ENCODE data around the gene CDH4.

Gene CDH4

DNA sequence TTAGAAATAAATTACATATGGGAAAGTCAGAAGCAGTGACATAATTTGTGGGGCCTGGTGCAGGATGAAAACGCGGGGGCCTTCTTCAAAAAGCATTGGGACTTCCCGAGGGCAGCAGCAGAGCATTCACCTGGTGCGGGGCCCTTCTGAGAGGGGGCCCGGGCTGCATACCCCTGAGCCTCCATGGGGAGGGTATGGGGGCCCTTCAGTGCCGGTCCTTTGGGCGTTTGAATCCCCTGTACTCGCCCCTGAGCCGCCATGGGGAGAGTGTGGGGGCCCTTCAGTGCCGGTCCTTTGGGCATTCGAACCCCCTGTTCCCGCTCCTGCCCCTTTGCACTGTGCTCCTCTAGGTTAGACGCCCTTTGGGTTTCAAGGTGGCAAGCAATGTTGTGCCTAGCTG is 283.5 kb downstream of the CDH4 start:
- DNase-seq (ENCODE audit: low read depth in 2 of 2), result no peak

DNA sequence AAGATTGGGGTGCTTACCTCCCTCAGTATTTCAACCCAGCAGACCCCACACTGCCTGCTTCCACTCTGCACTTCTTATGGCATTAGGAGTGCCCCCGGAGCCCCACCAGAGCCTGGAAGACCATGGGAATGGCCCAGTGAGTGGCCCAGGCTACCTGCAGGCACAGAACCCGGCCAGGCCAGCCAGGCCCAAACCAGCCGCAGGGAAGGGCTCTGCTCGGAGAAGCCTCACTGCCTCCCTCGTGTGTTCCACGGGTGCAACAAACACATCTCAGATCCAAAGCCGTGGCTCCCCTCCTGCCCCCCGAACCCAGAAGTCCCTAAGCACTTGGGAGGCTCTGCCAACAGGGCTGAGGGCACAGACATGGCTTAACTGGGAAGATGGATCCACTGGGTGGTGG is 283.9 kb downstream of the CDH4 start:
- no peak for DNase-seq (ENCODE audit: low read depth in 2 of 2)

DNA sequence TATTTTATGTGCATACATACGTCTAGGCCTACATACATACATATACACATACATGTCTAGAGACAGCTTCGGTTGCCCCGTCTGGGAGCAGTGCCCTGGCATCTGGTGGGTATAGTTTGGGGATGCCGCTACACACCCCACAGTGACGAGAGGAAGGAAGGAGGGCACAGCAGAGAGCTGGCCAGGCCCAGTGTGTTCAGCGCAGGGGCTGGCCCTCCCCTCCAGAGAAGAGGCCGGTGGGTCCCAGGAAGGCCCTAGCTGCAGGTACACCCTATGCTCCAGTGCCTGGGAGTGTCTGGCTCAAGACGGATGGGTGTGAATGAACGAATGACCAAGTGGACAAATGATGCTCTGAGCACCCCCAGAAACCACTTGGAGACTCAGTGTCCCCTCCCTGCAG is 284.6 kb downstream of the CDH4 start:
- no peak for DNase-seq (ENCODE audit: low read depth in 2 of 2)

DNA sequence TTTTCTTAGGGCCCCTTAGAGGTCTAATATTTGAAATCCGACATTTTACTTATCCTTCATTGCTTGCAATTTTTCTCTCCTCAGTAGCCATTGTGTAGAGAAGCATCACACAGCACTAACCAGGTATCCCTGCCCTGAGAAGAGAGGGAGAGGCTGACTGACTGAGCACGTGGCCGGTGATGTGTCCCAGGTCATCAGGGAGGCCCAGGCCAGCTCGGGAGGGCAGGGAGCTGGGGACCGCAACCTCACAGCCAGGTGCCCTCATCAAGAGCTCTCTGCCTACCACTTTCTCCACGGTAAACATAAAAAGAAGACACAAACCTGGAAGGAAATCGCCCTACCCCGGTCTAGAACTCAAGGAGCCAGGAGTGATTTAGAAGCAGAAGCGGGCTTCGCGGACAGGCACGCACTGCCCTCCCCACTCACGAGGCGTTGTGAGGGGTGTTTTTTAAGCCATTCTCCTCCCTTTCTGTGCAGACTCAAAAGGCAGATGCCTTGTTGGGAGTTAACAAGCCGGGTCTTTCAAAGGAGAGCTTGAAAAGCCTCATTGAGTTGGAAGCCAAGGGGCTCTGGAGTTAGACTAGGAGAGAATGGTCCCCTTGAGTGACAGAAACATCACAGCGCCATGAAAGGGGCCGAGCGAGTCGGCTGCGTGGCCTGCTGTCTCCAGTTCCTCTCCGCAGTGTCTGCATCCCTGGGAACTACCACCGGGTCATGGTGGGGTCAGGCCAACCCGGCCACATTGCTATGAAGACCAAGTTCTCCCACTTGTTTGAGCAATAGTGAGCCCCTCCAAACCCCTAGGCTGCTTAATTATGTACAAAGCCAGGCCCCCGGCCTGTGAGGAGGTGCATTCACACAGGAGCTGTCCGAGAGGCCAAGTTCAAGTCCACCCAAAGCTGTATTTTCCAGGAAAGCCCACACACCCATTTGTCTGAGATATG is 285.4 kb downstream of the CDH4 start:
- DNase-seq (ENCODE audit: low read depth in 2 of 2), result no peak

DNA sequence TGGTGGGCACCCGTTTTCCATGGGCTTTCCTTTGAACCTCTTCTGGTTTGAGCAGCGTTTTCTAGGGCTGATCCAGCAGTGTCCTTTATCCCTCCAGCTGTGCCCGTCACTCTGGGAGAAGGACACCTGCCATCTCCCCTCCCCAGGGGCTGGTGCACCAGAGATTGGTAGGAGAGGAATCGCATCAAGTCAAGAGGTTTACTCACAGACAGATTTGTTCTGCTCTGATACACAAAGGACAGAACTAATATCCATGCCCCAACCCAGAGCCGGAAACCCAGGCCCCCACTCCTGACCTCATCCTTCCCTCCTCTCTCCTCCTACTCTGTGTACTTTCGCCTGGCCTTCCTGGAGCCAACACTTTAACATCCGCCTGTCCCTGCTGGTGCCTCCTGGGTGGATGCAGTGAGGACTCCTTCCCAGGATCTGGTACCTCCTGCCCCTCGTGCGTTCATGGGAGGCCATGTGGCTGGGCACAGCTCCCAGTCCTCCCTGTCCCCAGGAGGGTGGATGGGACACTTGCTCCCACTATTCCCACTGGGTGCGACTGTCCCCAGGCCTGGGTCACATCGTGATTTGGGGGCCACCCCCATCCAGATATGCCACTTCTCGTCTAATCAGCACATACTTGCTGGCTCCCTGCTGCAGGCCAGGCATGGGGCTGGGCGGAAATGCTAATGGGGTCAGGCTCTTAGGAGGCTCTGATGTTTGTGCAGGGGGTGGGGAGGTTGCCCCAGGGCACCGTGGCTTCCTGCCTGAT is 286.3 kb downstream of the CDH4 start:
- DNase-seq (ENCODE audit: low read depth in 2 of 2), result no peak

DNA sequence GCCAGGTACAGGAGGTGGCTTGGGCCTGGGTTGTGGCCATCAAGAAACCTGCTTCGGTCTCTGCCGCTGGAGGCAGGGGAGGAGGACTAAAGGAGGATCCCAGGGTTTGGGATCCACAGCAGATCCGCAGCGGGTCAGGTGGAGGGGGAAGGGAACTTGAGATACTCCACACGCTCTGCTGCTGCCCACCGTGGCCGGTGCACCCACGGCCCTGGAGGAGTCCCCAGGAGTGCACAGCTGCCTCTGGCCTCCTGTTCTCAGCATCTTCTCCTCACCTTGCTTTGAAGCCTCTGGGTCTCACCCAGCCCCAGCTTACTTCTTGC is 286.8 kb downstream of the CDH4 start:
- DNase-seq (ENCODE audit: low read depth in 2 of 2), result no peak

DNA sequence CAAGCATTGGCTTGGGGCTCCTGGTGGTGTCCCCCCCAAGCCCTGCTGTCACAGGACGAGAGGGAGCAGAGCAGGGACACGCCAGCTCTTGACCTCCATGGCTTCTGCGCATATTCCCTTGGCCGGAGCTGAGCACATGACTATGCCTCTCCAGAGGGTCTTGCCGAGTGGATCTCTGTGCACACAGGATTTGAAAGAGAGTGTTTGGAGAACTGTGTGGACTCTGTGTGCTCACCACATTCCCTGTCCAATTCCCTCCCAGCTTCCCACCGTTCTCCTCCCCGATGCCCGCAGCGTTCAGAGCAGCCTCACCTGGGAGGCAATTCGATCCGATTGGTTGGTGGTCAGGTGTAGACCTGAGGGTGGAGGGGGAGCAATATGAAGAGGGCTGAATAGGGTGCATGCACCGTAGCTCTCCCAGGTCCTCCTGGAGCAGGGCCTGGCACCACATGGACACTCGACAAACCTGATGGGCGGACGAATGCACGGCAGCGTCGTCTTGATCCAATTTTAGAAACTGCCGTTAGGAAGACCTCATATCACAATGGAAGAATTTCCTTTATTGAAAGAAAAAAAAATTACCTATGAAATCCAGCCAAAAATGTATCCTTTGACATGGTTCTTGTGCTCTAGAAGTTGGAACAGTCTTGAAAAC is 287.8 kb downstream of the CDH4 start:
- DNase-seq (ENCODE audit: low read depth in 2 of 2), result no peak

DNA sequence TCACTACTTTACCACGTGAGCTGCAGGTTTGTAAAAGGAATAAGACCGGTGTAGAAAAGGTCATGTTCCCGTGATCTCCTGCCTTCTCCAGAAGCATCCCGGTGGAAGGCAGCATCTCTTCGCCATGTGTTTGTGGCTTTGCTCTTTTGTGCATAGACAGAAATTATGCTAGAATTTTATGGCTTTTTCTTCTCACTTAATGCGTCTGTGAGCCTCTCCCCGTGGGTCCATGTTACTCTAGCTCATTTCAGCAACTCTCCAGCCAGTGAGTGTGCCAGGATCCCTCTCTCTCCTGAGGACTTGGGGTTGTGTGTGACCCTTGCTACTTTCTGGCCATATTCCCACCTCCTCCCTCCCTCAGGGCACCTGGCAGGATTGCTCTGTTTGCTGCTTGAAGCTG is 289.5 kb downstream of the CDH4 start:
- DNase-seq (ENCODE audit: low read depth in 2 of 2), result no peak

DNA sequence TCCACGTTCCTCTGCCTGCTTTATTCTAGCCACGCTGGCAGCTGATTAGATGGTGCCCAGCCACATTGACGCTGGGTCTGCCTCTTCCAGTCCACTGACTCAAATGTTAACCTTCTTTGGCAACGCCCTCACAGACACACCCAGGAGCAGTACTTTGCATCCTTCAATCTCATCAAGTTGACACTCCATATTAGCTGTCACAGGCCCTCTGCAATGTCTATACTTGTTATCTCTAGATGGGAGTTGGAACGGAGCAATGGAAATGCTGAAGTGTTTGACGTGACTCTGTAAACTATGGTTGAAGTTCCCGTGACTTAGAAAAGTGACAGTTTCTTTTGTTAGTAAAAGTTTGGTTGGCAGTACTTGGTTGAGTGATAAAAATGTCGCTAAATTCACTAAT is 291.0 kb downstream of the CDH4 start:
- DNase-seq (ENCODE audit: low read depth in 2 of 2), result no peak

DNA sequence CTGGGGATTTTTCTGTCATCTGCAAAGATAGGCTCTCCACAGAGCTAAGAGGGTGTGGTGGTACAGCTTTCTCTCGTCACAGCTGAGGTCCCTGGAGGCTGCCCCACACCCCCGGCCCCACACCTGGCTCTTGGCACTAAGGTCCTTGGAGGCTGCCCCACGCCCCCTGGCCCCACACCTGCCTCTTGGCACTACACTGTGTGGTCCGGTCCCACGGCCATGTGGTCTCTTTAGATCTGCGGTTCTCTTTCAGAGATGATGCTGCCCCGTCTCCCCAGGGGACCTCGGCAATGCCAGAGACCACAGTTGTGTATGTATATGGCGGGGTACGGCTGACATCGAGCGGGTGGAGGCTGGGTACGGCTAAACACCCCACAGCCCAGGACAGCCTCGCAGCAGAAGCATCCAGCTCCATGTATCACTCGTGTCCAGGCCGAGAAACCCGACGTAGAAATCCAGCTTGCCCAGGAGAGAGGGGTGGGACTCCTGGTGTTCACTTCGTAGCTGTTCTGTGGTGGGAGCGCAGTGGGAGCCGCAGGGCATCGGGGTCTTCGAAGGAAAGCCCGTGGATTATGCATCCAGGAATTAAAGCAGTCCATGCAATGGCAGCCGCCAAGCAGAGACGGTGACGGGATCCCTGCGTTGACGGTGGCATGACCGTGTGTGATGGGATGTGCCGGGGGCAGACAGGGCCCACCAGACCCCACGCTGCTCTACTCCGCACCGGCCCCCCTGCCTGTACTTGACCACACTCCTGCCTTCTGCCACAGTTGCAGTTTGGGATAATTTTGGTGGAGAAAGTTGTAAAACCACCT is 292.1 kb downstream of the CDH4 start:
- no peak for DNase-seq (ENCODE audit: low read depth in 2 of 2)

DNA sequence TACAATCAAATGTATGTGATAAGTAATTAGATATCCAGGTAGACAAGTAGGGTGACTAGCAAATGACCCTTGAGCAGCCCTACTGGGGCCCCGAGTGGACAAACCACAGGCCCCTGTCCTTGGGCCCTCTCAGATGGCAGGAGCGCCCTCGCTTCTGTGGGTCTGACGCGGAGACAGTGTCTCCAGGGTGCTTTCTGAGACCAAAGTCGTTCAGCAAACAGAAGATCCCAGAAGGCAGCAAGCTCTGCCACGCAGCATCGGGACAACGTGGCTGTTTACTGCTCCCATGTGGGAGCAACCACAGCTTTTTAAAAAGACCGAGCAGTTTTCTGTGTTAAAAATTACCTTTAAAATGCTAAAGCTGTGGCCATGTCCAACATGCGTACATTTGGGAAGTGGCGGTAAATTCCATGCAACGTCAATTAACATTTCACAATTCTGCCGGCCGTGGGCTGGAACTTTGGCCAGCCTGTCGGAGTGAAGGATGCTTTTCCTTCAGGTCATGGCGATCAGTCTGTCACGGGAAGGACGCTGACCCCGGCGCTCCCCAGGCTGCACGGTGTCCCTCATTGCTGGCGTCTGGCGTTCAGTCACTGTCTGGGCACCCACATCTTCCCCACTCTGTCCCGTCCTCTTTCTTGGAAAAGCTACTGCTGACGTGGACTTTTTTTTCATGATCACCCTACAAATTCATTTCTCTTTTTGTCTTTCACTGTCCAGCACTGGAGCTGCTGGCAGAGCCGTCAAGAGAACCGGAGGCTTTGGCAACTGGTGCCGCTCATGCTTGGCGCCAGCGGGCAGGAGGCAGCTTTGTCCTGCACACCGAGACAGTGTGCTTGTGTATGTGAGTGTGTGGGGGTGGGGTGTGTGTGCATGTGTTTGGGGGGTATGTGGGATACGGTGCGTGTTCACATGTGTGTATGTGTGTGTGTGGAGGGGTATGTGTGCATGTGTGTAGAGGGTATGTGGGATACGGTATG is 293.1 kb downstream of the CDH4 start:
- DNase-seq (ENCODE audit: low read depth in 2 of 2), result no peak

DNA sequence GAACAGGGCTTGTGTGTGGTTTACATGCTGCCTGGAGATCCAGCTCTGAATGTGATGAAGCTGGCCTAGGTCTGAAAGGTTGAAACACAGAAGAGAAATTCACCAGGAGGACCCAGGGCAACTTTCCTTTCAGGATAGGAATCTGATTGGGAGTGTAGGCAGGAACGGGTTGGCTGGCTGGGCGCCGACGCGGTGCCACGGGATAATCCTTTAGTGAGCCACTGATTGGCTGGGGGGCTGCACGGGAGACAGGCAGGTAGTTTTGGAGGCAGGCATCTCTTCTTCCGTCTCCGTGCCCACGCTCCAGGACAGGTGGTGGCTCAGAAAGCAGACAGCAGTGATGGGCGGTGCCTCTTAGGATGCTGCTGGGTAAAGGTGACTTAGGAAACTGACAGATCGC is 294.6 kb downstream of the CDH4 start:
- DNase-seq (ENCODE audit: low read depth in 2 of 2), result no peak

DNA sequence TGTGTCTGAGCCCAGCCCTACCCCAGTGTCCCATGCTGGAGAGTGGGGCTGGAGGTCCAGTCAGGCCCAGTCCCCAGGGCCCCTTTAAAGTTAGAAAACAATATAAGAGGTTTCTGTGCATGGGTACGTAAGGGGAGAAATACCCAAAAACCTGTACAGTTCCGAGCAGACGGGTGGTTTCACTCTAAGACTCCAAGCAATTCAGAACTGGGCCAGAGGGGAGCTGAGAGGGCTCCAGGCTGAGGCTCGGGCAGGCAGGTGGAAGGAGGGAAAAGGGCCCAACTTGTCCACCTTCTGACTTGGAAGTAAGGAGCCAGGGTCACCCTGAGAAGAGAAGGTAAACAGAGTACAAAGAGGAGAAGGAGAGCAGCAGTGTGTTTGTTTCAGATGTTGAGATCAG is 296.0 kb downstream of the CDH4 start:
- no peak for DNase-seq (ENCODE audit: low read depth in 2 of 2)

DNA sequence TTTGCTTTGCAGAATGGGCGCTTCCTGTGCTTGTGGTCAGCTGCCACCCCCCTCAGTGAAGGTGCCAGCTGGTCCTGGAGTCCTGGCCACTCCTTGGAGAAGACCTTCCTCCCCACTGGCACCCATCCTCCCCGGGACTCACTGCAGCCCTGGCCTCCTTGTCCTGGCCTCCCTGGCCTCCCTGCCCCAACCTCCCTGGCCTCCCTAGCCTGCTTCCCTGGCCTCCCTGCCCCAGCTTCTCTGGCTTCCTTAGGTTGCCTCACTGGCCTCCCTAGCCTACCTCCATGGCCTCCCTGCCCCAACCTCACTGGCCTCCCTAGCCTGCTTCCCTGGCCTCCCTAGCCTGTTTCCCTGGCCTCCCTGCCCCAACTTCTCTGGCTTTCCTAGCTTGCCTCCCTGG is 297.8 kb downstream of the CDH4 start:
- no peak for DNase-seq (ENCODE audit: low read depth in 2 of 2)

DNA sequence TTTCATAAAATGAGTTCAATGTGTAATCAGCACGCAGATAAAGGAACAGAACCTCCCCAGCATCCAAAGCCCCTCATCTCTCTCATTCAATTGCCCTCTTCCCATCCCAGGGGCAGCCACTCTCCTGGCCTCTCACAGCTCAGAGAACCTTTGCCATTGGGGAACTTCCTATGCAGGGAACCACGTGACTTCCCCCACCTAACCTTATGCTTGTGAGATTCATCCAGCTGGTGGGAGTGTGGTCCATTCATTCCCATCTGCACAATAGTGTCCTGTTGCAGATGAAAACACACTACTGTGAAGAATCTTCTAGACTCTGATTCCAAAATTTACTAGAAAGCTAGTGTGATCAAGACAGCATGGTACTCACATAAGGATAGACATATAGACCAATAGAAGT is 299.3 kb downstream of the CDH4 start:
- DNase-seq (ENCODE audit: low read depth in 2 of 2), result no peak

DNA sequence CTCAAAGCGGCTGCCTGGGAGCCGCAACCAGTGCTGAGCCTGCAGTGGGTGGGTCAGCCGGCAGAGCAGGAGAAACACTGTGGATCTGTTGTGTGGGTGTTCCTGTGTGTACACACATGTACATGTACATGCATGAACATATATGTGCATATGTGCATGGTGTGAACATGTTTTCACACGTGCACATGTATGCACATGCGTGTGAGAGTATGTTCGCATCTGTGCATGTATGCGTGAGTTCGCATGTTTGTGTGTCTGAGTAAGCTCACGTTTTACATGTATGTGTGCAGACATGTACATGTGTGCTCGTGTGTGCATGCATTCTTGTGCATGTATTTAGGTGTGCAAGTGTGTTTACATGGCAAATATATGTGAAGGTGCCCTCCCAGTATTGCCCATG is 302.6 kb downstream of the CDH4 start:
- DNase-seq (ENCODE audit: low read depth in 2 of 2), result no peak

DNA sequence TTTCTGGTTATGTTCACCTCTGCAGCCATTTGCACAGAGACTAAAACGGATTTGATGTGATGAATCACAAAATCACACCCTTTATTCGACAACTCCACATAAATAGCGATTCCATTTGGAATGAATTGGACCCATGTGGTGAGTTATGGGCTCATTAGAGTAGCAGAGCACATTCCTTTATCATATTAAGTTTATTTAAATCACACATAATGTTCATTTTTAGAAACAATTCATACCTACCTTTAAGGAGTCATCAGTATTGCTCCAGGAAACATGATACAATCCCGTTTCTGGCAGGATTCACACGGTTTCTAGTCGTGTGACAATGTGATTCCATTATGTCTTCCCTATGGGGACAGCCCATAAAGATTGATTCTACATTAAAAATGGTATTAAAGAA is 303.5 kb downstream of the CDH4 start:
- no peak for DNase-seq (ENCODE audit: low read depth in 2 of 2)

DNA sequence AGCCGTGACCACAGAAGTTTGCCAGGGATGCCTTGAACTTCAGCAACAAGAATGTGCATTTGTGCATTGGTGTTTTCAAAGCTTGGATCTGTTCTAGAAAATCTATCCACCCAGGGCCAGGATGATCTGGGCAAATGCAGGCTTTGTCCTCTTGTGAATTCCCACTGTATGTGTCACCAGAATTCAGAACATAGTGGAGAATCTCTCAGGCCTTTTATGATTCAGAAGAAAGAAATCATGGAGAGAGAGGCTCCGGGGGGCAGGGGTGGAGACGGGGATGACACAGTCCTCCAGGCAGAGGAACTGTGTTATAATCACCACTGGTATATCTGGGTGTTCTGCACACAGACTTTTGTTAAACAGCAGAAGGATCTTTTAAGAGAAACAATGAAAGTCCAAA is 304.1 kb downstream of the CDH4 start:
- DNase-seq (ENCODE audit: low read depth in 2 of 2), result no peak

DNA sequence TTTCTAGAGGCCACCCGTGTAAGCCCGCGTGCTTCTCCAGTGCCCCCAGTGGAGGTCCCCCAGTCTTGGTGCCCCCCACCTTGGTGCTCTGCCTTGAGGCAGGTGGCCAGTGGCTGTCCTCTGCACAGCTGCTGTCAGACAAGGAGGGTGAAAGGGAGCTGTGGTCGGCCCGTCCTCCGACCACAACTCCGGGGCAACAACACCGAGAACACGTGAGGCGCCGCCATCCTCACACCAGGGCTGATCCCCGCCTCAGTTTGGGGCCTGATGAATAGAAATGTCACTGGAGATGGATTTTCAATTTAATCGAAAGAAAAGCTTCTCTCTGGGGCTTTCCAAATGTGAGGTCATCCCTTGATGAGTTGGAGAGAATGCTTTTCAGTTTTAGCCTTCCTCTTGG is 304.6 kb downstream of the CDH4 start:
- no peak for DNase-seq (ENCODE audit: low read depth in 2 of 2)

DNA sequence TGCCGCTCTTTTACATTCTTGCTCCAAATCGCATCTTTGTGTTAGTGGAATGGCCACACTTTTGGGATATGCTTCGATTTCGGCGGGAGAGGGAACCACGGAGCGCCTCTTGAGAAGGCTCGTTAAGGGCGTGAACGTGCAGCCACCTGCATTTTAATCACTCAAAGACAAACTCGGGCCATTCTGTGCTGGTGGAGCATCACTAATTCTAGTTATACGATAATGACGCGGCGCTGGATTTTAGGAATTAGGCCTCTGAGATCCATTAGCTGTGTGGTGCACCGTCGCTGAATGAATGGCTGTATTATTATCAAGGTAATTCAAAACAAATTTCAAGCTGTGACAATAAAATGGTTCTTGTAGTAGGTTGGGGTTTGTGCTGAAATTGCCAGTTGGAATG is 305.6 kb downstream of the CDH4 start:
- no peak for DNase-seq (ENCODE audit: low read depth in 2 of 2)

DNA sequence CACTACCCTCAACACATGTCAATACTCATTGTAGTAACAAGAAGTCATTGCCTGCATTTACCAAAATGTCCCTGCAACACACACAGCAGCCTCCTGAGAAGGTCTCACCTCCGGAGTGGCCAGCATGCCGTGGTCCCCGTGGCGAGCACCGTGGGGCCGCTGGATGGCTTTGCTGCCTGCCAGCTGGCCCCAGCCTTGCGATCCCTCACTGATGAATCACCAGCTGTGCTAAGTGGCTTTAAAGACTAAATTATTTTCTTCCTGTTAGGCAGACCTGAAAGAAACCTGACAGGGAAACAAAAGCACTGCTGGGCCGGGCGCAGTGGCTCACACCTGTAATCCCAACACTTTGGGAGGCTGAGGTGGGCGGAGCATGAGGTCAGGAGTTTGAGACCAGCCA is 306.7 kb downstream of the CDH4 start:
- no peak for DNase-seq (ENCODE audit: low read depth in 2 of 2)
